ENCODE results near the gene PPP6R1.

GRCh38 chr19:55283548-55284377, 24.9 kb upstream of the PPP6R1 start, which contains the start of gene BRSK1:
- no peak for TF ChIP-seq CTCF (IDR thresholded peaks at IDR 0.05)
- TF ChIP-seq POLR2AphosphoS5 (IDR thresholded peaks at IDR 0.05; ENCODE audit: insufficient read depth in 1 of 2, low read depth in 1 of 2): no peak
- no peak for TF ChIP-seq POLR2A (IDR thresholded peaks at IDR 0.05)

All from vagina (tissue), 2 donors.